GM18951 (cell line): Measurements from ENCODE around the gene BAX.
"Not testable (repeated sequence)": the region's sequence is repeated elsewhere in the genome, so short reads cannot be mapped to it uniquely, and the experiment has no call there.

Source experiments
- POLR2A ChIP-seq: IDR thresholded peaks from 4 replicates; pipeline ENCODE4 v1.6.1; 2011; ENCODE audit warnings: mild to moderate bottlenecking; ENCODE audit not compliant: insufficient read length, insufficient read depth; ENCODE audit errors: extremely low read depth
- in situ Hi-C: fragments of 300-500 bp; cut with MboI; formaldehyde crosslinking; loops from one replicate; pipeline ENCODE4 v1.12.0; 2022; ENCODE audit warnings: low sequenced_read_pairs, mixed read lengths, inconsistent platforms; ENCODE audit not compliant: unreplicated experiment

Gene BAX

GRCh38 chr19:48922548-48923490, 31.9 kb upstream of the BAX start:
- in situ Hi-C loops = no loop called here
- TF ChIP-seq POLR2A = no peak

DNA sequence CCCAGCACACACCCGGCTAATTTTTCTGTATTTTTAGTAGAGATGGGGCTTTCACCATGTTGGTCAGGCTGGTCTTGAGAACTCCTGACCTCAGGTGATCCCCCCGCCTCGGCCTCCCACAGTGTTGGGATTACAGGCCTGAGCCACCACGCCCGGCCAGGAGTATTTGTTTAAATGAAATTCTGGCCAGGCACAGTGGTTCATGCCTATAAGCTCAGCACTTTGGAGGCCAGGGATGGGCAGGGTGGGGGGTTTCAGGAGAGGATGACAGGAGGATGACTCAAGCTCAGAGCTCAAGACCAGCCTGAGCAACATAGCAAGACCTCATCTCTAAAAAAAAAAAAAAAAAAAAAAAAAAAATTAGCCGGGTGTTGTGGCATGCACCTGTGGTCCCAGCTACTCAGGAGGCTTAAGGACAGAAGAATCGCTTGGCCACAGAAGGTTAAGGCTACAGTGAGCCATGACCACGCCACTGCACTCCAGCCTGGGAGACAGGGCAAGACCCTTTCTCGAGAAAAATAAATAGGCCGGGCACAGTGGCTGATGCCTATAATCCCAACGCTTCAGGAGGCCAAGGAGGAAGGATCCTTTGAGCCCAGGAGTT, 29.3 kb upstream of the BAX start:
- TF ChIP-seq POLR2A = no peak
- in situ Hi-C loops = no loop called here

- in situ Hi-C loops = not testable (repeated sequence)
Measured at GRCh38 chr19:48925890-48926289, 28.8 kb upstream of the BAX start.

GRCh38 chr19:48926909-48927308, 27.8 kb upstream of the BAX start:
- in situ Hi-C loops = no loop called here

DNA sequence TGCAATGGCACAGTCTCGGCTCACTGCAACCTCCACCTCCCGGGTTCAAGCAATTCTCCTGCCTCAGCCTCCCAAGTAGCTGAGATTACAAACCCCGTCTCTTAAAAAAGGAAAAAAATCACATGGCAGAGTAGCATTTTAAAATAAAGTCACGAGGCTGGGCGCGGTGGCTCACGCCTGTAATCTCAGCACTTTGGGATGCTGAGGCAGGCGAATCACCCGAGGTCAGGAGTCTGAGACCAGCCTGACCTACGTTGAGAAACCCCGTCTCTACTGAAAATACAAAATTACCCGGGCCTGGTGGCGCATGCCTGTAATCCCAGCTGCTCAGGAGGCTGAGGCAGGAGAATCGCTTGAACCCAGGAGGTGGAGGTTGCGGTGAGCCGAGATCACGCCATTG, 27.0 kb upstream of the BAX start:
- in situ Hi-C loops = not testable (repeated sequence)

More at GRCh38 chr19:48926909-48927308, 27.8 kb upstream of the BAX start:
- TF ChIP-seq POLR2A = no peak

GRCh38 chr19:48928164-48929025, 26.3 kb upstream of the BAX start:
- in situ Hi-C loops = no loop called here

GRCh38 chr19:48933382-48933932, 21.2 kb upstream of the BAX start, which contains the start of gene DHDH:
Gene DHDH (plus strand): TSS chr19:48933699. CDS start chr19:48933722, 23 bp downstream.
- TF ChIP-seq POLR2A = no peak
- in situ Hi-C loops = no loop called here

More at GRCh38 chr19:48928164-48929025, 26.3 kb upstream of the BAX start:
- TF ChIP-seq POLR2A = no peak

DNA sequence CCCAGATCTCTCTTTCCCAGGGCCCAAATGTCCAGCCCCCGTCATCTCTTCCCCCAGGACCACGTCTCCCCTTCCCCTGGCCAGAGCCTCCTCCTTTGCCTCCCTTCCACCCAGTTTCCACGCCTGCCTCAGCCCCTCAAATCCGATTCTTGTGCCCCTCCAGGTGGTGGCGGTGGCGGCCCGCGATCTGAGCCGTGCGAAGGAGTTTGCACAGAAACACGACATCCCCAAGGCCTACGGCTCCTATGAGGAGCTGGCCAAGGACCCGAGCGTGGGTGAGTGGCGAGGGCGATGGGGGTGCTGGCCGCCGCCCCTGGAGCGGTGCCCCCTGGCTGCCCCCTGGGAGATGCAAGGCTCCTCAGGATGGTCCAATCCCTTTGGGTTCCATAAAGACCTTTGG, 19.8 kb upstream of the BAX start:
- TF ChIP-seq POLR2A = no peak

DNA sequence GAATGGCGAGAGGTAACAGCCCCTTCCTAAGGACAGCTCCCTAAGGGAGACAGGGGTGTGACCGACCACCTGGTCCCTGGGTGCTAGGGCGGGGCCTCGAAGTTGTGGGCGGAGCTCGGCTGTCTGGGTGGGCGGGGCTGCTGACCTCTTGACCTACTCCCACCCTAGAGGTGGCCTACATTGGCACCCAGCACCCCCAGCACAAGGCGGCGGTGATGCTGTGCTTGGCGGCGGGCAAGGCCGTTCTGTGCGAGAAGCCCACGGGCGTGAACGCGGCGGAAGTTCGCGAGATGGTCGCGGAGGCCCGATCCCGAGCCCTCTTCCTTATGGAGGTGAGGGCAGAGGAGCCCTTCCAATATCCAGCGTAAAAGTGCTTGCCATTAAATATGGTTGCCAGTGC, 18.8 kb upstream of the BAX start:
- TF ChIP-seq POLR2A = no peak
- in situ Hi-C loops = no loop called here

More for the DNA sequence above, 19.8 kb upstream of the BAX start:
- in situ Hi-C loops = no loop called here

DNA sequence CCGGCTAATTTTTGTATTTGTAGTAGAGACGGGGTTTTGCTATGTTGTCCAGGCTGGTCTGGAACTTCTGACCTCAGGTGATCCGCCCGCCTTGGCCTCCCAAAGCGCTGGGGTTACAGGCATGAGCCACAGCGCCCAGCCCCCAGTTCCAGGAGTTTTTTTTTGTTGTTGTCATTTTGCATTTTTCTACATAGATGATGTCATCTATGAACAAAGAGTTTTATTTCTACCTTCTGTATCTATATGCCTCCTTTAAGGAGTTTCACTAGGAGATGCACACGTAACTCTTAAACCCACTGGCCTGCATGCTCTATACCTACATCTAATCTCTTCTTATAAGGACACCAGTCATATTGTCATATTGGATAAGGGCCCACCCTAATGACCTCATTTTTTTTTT, 16.4 kb upstream of the BAX start:
- no peak for TF ChIP-seq POLR2A
- in situ Hi-C loops = no loop called here

DNA sequence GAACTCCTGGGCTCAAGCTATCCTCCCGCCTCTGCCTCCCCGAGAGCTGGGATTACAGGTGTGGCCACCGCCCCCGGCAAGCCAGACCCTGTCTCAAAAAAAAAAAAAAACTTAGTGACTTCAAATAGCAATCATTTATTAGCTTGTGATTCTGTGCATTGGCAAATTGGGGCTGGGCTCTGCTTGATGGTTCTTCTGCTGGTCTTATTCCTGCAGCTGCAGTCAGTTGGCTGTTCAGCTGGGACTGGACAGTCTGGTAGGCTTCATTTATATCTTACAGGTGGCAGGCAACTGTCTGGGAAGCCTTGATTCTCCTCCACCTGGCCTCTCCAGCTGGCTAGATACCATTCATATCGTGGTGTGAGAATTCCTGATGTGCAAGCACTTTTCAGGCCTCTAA, 13.8 kb upstream of the BAX start:
- no peak for TF ChIP-seq POLR2A
- in situ Hi-C loops = no loop called here

DNA sequence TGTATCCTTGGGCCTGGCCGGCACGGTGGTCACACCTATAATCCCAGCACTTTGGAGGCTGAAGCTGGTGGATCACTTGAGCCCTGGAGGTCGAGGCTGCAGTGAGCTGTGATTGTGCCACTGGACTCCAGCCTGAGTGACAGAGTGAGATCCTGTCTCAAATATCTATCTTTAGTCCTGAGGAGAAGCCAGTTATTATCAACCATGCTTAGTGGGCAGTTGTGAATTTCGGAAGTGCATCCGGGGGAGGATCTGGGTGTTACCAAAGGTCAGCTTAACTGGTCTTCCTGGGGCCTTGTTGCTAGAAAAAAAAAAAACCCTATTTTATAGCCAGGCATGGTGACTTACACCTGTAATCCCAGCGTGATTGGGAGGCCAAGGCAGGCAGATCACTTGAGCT, 11.6 kb upstream of the BAX start:
- TF ChIP-seq POLR2A = no peak
- in situ Hi-C loops = no loop called here

GRCh38 chr19:48945415-48945814, 9.3 kb upstream of the BAX start:
- no peak for TF ChIP-seq POLR2A
- in situ Hi-C loops = no loop called here
